Measurements from ENCODE around the gene BCR. TPM values are rescaled to one million over a fixed set of nuclear protein-coding genes. Genes with fewer than 3 reads are reported as not detected.

Gene BCR
- total and polyA plus RNA-seq, 4 donors, result 5.3 to 120 (median 71.8) TPM

DNA sequence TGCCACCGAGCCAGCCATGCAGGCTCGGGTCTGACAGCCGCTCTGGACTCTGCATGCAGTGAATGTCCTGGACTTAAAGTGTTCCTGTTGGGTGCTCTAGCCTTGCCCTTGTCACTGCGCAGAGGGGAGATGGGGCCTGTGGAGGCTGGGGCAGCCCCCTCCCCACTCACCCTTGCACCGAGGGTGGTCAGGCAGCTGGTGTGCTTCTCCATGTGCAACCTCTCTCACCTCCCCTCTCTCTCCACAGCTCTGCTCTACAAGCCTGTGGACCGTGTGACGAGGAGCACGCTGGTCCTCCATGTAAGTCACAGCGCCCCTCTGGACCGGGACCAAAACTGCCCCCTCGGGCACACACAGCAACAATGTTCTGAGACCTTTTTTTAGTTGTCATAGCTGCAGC is 92.5 kb downstream of the BCR start:
- H3K36me3 ChIP-seq (ENCODE audit: control insufficient read depth in 1 of 2, insufficient read depth in 2 of 2, low read length in 1 of 2), result peaks cover 0 to 9% of the 10 kb centered on the region in 2 donors
- WGBS, 2 donors, result 86 to 88% methylated on average over 11 of the region's 11 CpGs
- no peaks in the 10 kb centered on the region for H3K4me1 ChIP-seq (ENCODE audit: control insufficient read depth in 1 of 2, insufficient read depth in 2 of 2, low read length in 2 of 2)
- DNase-seq (no peak), ATAC-seq (ENCODE audit: low FRiP score) (no peak)
- no peaks in the 10 kb centered on the region for H3K9me3 ChIP-seq (ENCODE audit: control insufficient read depth, low read length)
- no peak overlapping the region for H3K4me3 ChIP-seq (ENCODE audit: low read length in 2 of 2)
- no peaks in the 10 kb centered on the region for H3K27me3 ChIP-seq (ENCODE audit: control insufficient read depth in 1 of 2, insufficient read depth in 2 of 2, low read length in 1 of 2)
- intact Hi-C loops (cut with DNase I), result no loop called here
- H3K27ac ChIP-seq (ENCODE audit: low read depth in 1 of 2, low read length in 2 of 2), result no peak overlapping the region

- peaks cover 0 to 9% of the 10 kb centered on the region in 2 donors for H3K36me3 ChIP-seq (ENCODE audit: control insufficient read depth in 1 of 2, insufficient read depth in 2 of 2, low read length in 1 of 2)
- no peaks in the 10 kb centered on the region for H3K9me3 ChIP-seq (ENCODE audit: control insufficient read depth, low read length)
- 93 to 96% methylated on average over 10 of the region's 10 CpGs for WGBS, 2 donors
- H3K27me3 ChIP-seq (ENCODE audit: control insufficient read depth in 1 of 2, insufficient read depth in 2 of 2, low read length in 1 of 2), result no peaks in the 10 kb centered on the region
- no peak for ATAC-seq (ENCODE audit: low FRiP score)
- H3K4me1 ChIP-seq (ENCODE audit: control insufficient read depth in 1 of 2, insufficient read depth in 2 of 2, low read length in 2 of 2), result no peaks in the 10 kb centered on the region
- H3K27ac ChIP-seq (ENCODE audit: low read depth in 1 of 2, low read length in 2 of 2), result no peak overlapping the region
- intact Hi-C loops (cut with DNase I), result no loop called here
- no peak for DNase-seq
- no peak overlapping the region for H3K4me3 ChIP-seq (ENCODE audit: low read length in 2 of 2)
These were observed 93.3 kb downstream of the BCR start for GRCh38 chr22:23273445-23274145.

- no peak for DNase-seq
- no peaks in the 10 kb centered on the region for H3K9me3 ChIP-seq (ENCODE audit: control insufficient read depth, low read length)
- ATAC-seq (ENCODE audit: low FRiP score), result no peak
- H3K4me1 ChIP-seq (ENCODE audit: control insufficient read depth in 1 of 2, insufficient read depth in 2 of 2, low read length in 2 of 2), result no peaks in the 10 kb centered on the region
- intact Hi-C loops (cut with DNase I), result no loop called here
- H3K27ac ChIP-seq (ENCODE audit: low read depth in 1 of 2, low read length in 2 of 2), result no peak overlapping the region
- peaks cover 0 to 9% of the 10 kb centered on the region in 2 donors for H3K36me3 ChIP-seq (ENCODE audit: control insufficient read depth in 1 of 2, insufficient read depth in 2 of 2, low read length in 1 of 2)
- H3K27me3 ChIP-seq (ENCODE audit: control insufficient read depth in 1 of 2, insufficient read depth in 2 of 2, low read length in 1 of 2), result no peaks in the 10 kb centered on the region
- no peak overlapping the region for H3K4me3 ChIP-seq (ENCODE audit: low read length in 2 of 2)
- 92 to 95% methylated on average over 10 of the region's 10 CpGs for WGBS, 2 donors
These were observed 93.8 kb downstream of the BCR start for GRCh38 chr22:23274146-23274526.

GRCh38 chr22:23274891-23275694 is 94.8 kb downstream of the BCR start:
- ATAC-seq (ENCODE audit: low FRiP score) (no peak), DNase-seq (no peak)
- no peak overlapping the region for H3K27ac ChIP-seq (ENCODE audit: low read depth in 1 of 2, low read length in 2 of 2)
- no peaks in the 10 kb centered on the region for H3K4me1 ChIP-seq (ENCODE audit: control insufficient read depth in 1 of 2, insufficient read depth in 2 of 2, low read length in 2 of 2)
- H3K36me3 ChIP-seq (ENCODE audit: control insufficient read depth in 1 of 2, insufficient read depth in 2 of 2, low read length in 1 of 2), result peaks cover 0 to 9% of the 10 kb centered on the region in 2 donors
- WGBS, 2 donors, result 94% methylated on average over 15 of the region's 15 CpGs
- no peaks in the 10 kb centered on the region for H3K9me3 ChIP-seq (ENCODE audit: control insufficient read depth, low read length)
- H3K4me3 ChIP-seq (ENCODE audit: low read length in 2 of 2), result no peak overlapping the region
- H3K27me3 ChIP-seq (ENCODE audit: control insufficient read depth in 1 of 2, insufficient read depth in 2 of 2, low read length in 1 of 2), result no peaks in the 10 kb centered on the region
- intact Hi-C loops (cut with DNase I), result no loop called here

GRCh38 chr22:23275751-23276150 is 95.4 kb downstream of the BCR start:
- ATAC-seq (ENCODE audit: low FRiP score), result no peak
- no peak for DNase-seq
- Histone ChIP-seq H3K36me3 (ENCODE audit: control insufficient read depth in 1 of 2, insufficient read depth in 2 of 2, low read length in 1 of 2) (peaks cover 0 to 9% of the 10 kb centered on the region in 2 donors), H3K4me3 (ENCODE audit: low read length in 2 of 2) (no peak overlapping the region), H3K27ac (ENCODE audit: low read depth in 1 of 2, low read length in 2 of 2) (no peak overlapping the region), H3K4me1 (ENCODE audit: control insufficient read depth in 1 of 2, insufficient read depth in 2 of 2, low read length in 2 of 2) (no peaks in the 10 kb centered on the region), H3K9me3 (ENCODE audit: control insufficient read depth, low read length) (no peaks in the 10 kb centered on the region), H3K27me3 (ENCODE audit: control insufficient read depth in 1 of 2, insufficient read depth in 2 of 2, low read length in 1 of 2) (no peaks in the 10 kb centered on the region)
- 94 to 95% methylated on average over 14 of the region's 14 CpGs for WGBS, 2 donors
- intact Hi-C loops (cut with DNase I), result no loop called here

DNA sequence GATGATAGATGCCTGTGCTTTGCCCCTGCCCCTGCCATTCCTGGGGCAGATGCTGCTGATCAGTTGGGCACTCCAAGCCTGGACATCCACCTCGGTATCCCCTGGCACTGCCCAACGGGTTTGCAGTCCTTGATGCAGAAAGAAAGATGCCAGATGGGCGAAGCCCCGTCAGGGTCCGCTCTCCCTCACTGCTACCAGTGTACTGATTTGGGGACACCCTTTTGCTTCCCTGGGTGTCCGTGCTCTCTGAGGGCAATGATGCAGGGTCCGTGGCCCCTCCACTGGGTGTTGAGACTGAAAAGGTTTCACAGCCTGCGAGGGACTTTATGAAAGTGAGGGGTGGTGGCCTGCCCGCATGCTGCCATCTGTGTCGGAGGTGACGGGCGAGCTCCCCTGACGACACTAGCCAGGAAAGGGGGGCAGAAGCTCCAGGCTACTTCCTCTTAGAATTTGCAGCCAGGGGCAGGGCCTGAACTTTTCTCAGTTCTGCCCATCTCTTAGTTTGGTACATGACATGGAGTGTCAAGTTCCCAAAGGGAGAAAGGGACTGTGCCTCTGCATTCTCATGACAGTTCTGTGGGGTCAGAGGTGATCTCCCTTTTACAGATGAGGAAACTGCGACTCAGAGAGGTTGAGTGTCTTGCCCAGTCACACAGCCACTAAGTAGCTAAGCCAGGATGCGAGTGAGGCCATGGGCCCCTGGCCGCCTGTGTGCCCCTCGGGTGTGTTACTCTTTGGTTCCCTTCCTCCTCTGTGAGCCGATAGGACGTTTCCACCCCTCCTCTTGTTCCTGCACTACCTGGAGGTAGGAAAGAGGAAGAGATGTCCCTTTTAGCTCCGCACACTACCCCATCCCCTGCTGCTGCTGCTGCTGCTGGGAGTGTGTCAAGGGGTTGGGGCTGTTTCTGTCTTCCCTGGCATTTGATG is 96.6 kb downstream of the BCR start:
- no peak overlapping the region for H3K27ac ChIP-seq (ENCODE audit: low read depth in 1 of 2, low read length in 2 of 2)
- no peaks in the 10 kb centered on the region for H3K27me3 ChIP-seq (ENCODE audit: control insufficient read depth in 1 of 2, insufficient read depth in 2 of 2, low read length in 1 of 2)
- H3K36me3 ChIP-seq (ENCODE audit: control insufficient read depth in 1 of 2, insufficient read depth in 2 of 2, low read length in 1 of 2), result peaks cover 0 to 9% of the 10 kb centered on the region in 2 donors
- no peaks in the 10 kb centered on the region for H3K4me1 ChIP-seq (ENCODE audit: control insufficient read depth in 1 of 2, insufficient read depth in 2 of 2, low read length in 2 of 2)
- intact Hi-C loops (cut with DNase I), result no loop called here
- H3K9me3 ChIP-seq (ENCODE audit: control insufficient read depth, low read length), result no peaks in the 10 kb centered on the region
- H3K4me3 ChIP-seq (ENCODE audit: low read length in 2 of 2), result no peak overlapping the region
- DNase-seq, result no peak
- WGBS, 2 donors, result 91 to 92% methylated on average over 18 to 20 of the region's 20 CpGs
- ATAC-seq (ENCODE audit: low FRiP score), result no peak

- Histone ChIP-seq H3K36me3 (ENCODE audit: control insufficient read depth in 1 of 2, insufficient read depth in 2 of 2, low read length in 1 of 2) (peaks cover 0 to 9% of the 10 kb centered on the region in 2 donors), H3K27me3 (ENCODE audit: control insufficient read depth in 1 of 2, insufficient read depth in 2 of 2, low read length in 1 of 2) (no peaks in the 10 kb centered on the region), H3K27ac (ENCODE audit: low read depth in 1 of 2, low read length in 2 of 2) (no peak overlapping the region), H3K9me3 (ENCODE audit: control insufficient read depth, low read length) (no peaks in the 10 kb centered on the region), H3K4me3 (ENCODE audit: low read length in 2 of 2) (no peak overlapping the region), H3K4me1 (ENCODE audit: control insufficient read depth in 1 of 2, insufficient read depth in 2 of 2, low read length in 2 of 2) (no peaks in the 10 kb centered on the region)
- DNase-seq (no peak), ATAC-seq (ENCODE audit: low FRiP score) (no peak)
- 89 to 93% methylated on average over 15 of the region's 15 CpGs for WGBS, 2 donors
- intact Hi-C loops (cut with DNase I), result no loop called here
These were observed 97.4 kb downstream of the BCR start for GRCh38 chr22:23277583-23278295.

Measured in aorta (tissue), 5 donors.